Stimulated activated CD8-positive, alpha-beta memory T cell treated with anti-CD3 and anti-CD28 coated beads, Interleukin-15, amount 100 ng/mL, for 1 hour (primary cell): Measurements from ENCODE around the gene KIAA0232.

Experiments used
- DNase-seq: peaks from one replicate; pipeline ENCODE4 v3.0.0-alpha.2; 2020; ENCODE audit warnings: low read depth

Gene KIAA0232

DNA sequence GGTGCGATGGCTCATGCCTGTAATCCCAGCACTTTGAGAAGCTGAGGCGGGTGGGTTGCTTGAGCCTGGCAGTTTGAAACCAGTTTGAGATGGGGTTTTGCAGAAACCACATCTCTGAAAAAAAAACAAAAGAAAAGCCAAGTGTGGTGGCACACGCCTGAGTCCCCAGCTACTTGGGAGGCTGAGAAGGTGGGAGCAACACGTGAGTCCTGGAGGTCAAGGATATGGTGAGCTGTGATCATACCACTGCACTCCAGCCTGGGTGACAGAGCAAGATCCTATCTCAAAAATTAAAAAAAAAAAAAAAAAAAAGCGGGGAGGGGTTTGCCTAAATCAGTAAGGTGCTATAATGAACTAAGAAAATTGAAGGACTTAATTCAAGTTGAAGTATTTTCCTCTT is 68.9 kb downstream of the KIAA0232 start:
- no peak for DNase-seq

- DNase-seq: no peak
These were observed 69.4 kb downstream of the KIAA0232 start for GRCh38 chr4:6851962-6852361.

DNA sequence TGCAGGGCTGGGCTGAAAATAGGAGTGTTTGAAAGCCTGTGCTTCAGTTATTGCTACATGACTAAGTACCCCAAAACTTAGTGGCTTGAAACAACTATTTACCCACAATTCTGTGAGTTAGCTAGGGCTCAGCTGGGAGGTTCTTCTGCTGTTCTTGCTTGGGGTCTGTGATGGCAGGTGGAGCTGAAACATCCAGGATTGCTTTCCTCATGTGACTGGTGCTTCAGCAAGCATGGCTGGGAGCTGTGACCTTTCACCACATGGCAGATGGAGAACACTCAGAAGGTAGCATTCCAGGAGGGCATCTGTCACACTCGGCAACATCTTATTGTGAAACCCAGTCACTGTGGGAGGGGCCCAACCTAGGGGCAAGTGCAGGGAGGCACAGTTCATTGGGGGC is 70.1 kb downstream of the KIAA0232 start:
- no peak for DNase-seq

DNA sequence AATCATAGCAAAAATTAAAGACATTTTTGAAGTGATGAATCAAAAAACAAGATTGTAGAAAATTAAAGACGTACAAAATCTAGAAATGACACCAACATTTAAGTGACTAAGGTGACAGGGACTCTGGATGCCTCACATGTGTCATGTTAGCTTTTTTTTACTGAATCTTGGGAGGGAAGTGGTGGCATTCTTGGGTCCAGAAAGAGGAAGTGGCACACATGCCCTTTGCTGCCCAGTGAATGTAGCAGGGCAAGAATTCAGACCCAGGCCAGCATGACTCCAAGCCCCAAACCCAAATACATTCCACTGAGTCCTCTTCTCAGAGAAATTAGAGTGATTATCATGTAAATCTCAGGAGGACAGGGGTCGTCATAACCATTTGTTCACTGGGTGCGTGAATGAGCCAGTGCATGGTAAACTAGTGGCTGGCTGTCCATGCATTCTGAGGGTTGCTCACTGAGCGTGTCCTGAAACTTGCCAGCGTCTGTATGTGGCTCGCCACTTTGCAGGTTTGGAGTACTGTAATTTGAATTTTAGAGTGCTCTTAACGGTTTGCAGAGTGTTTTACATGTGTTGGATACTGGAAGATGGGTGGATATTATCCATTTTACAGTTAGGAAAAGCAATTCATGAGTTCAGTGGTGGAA is 71.7 kb downstream of the KIAA0232 start:
- no peak for DNase-seq

DNA sequence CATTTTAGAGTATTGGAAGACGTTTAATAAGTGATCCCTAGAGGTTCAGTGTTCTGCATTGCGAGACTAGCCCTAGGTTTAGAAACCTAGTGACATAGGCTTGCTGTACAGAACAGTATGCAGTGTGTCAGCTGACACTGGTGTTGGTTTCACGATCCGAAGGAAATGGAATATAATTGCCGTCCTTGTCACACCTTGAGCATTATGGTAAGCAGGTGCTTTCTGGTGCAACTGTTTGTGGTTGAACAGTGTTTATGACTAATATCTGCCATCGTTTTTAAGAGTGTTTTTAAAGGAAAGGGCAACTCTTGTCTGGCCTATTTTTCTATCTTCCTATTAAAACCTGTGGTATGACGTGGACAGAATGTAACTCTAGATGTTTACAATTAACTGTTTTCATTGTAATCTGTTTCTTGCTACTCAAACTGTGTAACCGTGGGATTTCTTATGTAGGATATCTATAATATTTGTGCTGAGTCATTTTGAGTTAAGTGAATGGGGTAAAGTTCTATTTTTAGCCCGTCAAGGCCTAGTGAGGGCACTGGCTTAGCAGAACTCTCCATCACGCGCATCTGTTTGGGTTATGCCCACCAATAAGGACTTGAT is 73.3 kb downstream of the KIAA0232 start:
- no peak for DNase-seq

- no peak for DNase-seq
These were observed 73.9 kb downstream of the KIAA0232 start for GRCh38 chr4:6856391-6856790.

GRCh38 chr4:6857009-6857882 is 74.7 kb downstream of the KIAA0232 start:
- no peak for DNase-seq

GRCh38 chr4:6858997-6859396 is 76.5 kb downstream of the KIAA0232 start:
- DNase-seq: no peak

GRCh38 chr4:6859543-6859942 is 77.0 kb downstream of the KIAA0232 start:
- no peak for DNase-seq

- DNase-seq: no peak
These were observed 85.9 kb downstream of the KIAA0232 start for GRCh38 chr4:6868386-6868785.

- no peak for DNase-seq
These were observed 87.4 kb downstream of the KIAA0232 start for GRCh38 chr4:6869944-6870343.

DNA sequence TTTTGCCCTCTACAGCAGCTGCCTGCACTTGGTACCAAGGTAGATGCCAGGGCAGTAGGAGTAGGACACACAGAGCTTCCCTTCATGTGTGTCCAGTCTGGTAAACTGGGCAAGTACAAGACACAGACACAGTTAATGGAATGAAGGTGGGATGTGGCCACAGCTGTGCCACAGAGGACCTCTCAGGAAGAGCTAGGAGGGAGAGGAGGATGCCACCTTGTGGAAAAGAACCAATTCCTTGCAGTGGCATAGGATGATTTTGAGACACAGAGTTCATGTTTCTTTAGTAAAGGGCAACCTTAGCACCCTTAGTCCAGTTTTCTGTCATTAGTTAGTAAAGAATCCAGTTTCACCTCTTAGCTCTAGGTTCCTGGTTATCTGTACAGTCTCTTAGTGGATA is 90.8 kb downstream of the KIAA0232 start:
- no peak for DNase-seq

DNA sequence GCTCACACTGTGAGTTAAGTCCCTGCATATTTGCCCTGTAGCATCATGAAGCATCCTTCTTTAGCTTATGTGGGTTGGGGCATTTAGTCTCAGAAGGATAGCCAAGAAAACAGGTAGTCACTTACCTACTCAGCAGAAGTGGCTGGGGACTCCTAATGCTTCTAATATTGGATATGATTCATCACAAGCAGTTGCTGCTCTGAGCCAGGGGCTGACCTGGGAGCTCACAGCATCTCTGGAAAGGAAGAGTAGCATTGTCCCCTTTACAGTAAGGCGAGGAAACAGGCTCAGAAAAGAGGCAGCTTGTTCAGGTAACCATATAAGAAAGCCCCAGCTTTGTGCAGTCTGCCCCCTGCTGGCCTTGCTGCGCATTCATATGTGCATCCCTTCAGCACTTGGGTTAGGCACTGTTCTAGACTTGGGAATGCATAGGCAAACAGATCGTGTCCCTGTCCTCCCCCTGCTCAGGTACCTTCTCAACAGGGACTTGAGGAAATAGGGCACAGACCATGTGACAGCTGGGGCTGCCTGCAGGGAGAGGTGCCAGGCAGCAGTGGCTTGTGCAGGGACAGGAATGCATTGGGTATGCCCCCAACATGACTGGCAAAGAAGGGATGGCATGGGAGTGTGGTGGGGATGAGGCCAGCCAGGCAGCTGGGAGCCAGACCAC is 91.4 kb downstream of the KIAA0232 start:
- DNase-seq: peak; percentile 76

- DNase-seq: no peak
These were observed 92.5 kb downstream of the KIAA0232 start for GRCh38 chr4:6874981-6875380.

GRCh38 chr4:6875431-6875831 is 92.9 kb downstream of the KIAA0232 start:
- DNase-seq: no peak

DNA sequence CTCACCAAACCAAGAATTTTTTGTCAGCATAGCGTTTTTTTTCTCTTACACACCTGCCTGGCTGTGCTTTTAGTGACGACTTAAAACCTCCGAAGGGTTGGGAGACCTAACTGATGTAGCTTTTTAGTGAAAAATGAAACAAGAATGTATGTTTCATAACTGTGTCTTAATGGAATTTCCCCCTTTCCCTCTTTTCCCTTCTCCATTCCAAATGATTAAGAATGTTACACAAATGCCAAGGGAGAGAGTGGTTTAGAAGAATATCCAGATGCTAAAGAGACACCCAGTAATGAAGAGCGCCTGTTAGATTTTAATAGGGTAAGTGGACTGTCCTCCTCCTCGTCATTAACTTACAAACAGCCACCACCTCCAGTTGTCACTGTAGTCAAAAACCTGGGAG is 93.9 kb downstream of the KIAA0232 start:
- no peak for DNase-seq

GRCh38 chr4:6877067-6877466 is 94.5 kb downstream of the KIAA0232 start:
- DNase-seq: no peak

- DNase-seq: no peak
These were observed 96.0 kb downstream of the KIAA0232 start for GRCh38 chr4:6878451-6879059.

DNA sequence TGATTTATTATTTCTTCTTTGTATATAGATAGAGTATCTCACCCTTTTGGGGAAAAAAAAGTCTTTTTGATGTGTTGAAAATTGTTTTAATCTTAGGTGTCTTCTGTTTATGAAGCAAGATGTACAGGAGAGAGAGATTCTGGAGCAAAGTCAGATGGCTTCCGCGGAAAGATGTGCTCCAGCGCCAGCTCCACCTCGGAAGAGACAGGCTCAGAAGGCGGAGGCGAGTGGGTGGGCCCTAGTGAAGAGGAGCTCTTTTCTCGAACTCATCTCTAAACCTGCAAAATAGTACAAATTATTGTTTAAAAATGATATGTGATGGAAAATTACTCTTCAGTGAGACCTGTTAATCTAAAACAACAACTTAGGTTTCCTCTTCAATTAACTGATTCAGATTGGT is 98.2 kb downstream of the KIAA0232 start:
- DNase-seq: no peak

DNA sequence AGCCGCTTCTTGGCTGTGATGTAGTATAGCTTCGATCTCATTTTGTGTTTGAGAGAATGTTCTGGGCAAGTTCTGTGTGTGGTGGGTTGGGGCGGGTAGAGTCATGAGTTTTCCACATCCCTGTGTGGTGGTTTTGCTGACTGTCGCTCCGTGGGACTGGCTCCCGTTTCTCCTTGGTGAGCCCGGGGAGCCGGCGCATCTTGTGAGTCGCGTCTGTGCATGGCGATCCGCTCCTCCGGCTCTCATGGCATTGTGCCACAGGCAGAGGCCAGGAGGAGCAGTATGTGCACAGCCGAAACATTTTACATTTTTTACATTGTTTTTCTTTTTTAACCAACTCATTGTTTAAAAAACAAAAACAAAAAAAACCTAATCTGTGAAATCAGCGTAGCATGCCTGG is 99.4 kb downstream of the KIAA0232 start:
- DNase-seq: no peak

DNA sequence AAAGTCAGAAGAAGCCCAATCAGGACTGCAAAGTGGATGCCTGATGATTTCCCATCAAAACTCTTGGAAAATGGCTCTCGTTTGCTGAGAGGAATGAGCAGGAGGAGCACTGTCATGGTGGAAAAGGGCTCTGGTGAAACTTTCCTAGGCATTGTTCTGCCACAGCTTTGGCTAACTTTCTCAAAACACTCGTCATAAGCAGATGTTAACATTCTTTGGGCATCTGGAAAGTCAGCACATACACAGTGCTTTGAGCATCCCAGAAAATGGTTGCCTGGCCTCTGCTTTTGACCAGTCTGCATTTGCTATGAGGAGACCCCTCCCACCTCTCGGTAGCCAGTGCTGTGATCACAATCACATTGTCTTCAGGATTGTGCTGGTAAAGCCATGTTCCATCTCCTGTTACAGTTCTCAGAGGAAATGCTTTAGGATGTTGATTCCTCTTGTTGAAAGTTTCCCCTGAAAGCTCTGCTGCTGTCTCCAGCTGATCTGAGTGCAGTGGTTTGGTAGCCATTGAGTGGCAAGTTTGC is 101.9 kb downstream of the KIAA0232 start:
- DNase-seq: no peak
